SH-SY5Y (cell line): ENCODE results near the gene MIER2.

Experiments
- GATA2 ChIP-seq: IDR thresholded peaks from 2 replicates; pipeline ENCODE4 v1.6.1; 2011; ENCODE audit warnings: mild to moderate bottlenecking, low read depth, low read length
- GATA3 ChIP-seq: IDR thresholded peaks from 2 replicates; pipeline ENCODE4 v1.6.1; 2011; ENCODE audit warnings: low read depth, mild to moderate bottlenecking, low read length, moderate library complexity

Gene MIER2

DNA sequence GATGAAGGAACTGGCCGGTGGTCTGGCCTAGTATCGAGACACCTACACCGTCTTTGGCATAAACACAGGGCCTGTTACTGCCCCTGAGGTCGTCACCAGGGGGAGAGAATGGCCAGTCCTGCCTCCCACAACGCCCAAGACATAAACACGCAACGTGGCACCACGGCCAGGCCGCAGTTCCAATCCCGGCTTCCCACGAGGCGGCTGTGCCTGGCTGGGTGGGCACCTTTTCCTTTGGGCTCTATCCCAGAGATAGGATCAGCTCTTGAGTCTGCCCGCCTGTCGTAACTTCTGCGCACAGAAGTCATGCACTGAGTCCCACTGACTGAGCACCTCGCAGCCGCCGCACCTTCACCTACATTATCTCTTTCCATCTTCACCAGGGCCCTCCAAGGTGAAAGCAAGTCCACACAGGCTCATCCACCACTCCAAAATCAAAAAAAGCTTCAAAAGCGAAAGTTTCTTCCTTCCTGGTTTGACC, 1.1 kb downstream of the MIER2 start:
- TF ChIP-seq GATA3 (no peak), GATA2 (no peak)

DNA sequence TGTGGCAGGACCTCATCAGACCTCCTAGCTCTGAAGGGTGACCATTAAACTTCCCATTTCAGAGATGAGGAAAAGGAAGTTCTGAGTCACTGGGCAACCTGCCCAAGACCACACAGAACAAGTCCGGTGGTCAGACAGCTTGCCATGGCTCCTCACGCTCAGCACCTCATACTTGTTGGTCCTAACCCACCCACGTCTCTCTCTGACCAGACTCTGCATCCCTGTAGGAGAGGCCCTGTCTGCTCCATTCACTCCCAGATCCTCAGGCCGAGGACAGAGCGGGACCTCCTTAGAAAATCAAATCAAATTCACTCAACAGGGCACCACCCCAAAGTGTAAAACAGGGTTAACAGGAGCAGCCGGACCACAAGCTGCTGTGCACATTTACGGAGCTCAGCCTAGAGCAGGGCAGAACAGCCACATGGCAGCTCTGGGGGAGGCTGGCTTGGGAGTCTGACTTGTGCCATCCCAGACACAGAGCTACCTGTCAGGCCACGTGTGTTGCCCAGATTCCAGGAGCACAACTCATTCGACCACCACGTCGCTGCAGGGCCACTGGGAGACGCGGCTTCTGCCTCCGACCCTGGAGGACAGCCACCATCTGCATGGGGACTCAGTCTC, 1.7 kb downstream of the MIER2 start:
- TF ChIP-seq GATA2 (no peak), GATA3 (no peak)

DNA sequence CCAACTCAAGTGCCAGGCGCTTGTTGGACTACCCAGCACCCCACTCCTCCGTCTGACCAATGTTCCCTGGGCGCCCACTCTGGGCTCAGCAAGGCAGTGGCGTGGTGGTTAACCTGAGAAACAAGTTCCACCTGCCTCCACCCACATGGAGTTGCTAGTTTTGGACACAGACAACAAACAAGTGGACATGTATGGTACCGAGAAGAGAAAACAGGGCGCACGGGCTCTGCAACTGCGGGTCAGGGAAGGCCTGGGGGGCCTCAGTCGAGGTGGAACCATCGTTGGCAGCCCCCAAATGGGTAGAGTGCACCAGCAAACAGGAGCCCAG, 2.5 kb downstream of the MIER2 start:
- TF ChIP-seq GATA2 (no peak), GATA3 (no peak)

DNA sequence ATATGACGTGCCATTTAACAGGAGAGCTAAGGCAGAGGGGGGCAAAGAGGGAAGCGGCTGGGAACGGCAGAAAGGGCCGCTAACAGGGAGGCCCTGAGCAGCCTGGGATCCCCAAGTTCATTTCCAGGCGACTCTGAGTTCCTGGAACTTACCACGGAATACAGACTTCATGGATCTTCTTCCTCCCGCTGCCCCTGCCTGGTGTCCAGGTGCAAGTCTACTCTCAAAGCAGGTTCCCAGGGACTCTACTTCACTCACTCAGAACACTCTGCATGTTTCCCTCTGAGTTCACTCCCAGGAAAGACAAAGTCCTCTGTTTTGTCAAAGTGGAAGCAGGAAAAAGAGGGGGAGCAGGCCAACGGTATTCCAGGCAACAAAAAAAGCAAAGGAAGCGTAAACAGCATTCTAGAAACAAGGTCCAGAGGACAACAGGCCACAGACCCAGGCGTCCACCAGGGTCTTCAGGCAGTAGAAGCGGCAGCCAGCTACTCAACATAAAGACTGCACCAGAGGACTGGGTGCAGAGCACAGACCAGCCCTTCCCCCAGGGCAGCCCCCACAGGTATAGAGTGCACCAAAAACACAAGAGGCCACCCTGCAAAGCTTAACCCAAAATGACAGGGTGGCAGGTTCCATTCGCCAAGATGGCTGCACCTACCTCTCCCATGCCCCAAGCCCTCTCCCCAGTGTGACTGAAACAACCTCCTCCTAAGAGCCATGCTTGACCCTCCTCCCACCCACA, 3.0 kb downstream of the MIER2 start:
- no peak for TF ChIP-seq GATA2
- no peak for TF ChIP-seq GATA3

DNA sequence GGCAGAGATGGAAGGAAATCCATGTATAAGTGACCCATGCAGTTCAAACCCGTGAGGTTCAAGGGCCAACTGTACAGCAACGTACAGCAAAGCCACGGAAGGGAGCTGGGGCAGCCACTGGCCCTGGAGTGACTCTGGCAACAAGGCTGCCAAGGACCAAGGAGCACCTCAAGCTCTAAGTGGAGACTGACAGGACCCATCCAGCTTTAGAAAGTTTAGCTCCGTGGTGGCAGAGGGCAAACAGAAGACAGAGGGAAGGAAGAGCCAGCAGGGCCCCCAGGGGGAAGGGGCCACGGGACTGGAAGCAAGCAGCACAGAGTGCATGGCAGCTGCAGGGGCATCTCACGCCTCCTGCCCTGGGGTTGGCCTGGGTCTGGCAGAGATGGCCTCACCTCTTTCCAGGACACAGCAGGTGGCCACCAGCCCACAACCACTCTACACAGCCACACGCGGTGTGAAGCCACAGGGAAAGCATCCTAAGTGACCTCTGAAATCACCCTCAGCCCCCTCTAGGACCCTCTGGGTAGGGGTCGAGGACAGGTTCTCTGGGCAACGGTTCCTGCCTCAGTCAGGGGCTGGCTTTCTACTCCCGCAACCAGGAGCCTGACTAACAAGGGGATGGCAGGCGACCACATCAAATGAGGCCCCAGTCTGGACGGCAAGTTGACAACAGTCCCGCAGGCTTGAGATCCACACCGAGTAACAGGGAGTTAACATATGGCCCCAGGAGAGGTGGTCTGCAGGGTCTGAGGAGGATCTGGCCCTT, 3.8 kb downstream of the MIER2 start:
- no peak for TF ChIP-seq GATA3
- TF ChIP-seq GATA2, result no peak

DNA sequence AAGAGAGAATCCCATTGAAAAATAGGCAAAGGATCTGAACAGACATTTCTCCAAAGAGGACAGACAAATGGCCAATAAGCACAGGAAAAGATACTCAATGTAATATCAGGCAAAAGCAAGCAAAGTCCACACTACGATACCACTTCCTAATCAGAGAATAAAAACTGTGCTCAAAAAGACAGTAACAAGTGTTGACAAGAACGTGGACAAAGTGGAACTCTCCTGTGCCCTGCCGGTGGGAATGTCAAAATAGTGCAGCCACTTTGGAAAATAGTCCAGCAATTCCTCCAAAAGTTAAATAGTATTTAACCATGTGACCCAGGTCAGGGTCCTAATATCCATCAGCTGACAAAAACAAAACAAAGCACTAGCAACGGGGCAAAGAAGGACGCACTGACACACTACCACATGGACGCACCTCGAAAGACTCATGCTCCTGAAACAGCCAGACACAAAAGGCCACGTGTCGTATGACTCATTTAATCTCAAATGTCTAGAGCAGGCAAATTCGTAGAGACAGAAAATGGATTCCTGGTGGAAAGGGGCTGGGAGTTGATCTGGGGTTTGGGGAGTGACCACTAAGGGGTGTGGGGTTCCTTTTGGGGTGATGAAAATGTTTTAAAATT, 5.2 kb downstream of the MIER2 start:
- no peak for TF ChIP-seq GATA2
- no peak for TF ChIP-seq GATA3

DNA sequence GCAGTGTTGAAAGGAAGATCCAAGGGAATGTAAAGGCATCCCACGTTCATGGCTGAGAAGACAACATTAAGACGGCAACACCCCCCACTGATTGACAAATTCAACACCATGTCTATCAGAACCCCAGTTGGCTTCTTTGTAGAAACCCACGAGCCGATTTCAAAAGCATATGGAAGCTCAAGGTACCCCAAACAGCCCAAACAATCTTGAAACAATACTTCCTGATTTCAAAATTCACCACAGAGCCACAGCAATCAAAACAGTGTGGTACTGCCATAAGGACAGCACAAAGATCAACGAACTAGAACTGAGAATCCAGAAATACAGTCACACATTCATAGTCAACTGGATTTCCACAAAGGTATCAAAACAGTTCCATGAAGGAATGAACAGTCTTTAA, 6.2 kb downstream of the MIER2 start:
- TF ChIP-seq GATA2 (no peak), GATA3 (no peak)

DNA sequence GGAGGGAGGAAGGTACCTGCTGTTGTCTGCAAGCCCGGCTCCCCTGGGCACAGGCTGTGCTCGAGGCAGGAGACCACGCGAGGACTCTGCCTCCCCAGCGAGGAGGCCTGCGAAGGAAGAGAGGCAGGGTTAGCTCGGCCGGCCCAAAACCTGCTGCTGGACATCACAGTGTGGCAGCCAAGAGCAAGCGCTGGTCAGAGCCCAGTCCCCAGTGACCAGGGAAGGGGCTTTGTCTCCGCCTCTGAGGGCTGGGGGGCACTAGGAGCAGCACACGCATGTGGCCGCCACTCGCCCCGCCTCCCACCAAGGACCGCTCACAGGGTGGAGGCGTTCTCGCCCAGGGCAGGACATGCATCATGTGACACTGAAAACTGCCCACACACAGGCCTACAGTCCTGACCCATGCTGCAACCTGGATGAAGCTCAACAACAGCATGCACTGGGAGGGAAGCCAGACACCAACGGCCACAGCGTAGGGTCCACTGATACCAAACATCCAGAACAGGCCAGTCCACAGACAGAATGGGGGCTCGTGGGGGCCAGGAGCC, 8.5 kb downstream of the MIER2 start:
- no peak for TF ChIP-seq GATA3
- no peak for TF ChIP-seq GATA2

DNA sequence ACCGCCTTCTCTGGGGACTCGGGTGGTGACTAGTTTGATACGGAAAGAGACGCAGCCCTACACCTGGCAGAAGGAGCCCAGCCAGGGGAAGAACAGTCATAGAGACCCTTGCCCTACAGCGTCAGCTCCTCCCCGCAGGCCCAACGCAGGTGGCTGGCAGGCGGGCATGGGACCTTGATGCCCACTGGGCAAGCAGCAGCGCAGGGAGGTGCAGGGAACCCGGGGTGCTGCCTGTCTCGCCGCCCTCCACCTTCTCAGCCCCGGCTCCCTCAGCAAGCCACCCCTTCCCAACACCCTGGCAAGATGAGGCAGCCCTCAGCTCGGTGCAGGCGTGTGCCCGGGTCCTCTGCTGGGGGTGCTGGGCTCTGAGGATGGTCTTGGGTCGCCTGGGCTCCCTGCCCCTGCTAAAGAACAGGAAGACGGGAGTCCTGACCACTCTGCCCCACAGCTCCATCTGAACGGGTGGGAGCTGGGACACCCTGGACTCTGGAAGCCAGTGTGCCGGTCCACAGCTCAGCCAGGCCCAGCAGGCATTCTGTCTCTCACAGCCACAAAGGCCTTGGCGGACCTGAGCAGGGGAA, 9.0 kb downstream of the MIER2 start:
- TF ChIP-seq GATA3, result no peak
- TF ChIP-seq GATA2, result no peak

DNA sequence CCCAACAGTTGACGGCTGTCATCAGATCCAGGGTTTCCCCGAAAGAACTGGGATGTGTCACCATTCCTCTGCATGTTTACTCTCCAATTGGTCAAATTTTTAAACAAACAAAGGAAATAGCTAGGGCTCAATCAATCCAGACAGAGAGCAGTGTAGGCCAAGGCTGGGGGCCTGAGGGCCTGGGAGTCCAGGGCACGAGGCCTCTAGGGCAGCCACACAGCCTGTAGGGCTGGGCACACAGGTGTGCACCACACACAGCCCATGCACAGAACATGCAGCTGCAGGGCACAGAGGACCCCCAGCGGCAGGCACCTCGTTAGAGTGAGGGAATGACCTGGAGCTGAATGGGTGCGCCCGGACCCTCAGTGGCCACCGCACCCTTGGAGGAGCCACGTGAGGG, 9.5 kb downstream of the MIER2 start:
- no peak for TF ChIP-seq GATA3
- TF ChIP-seq GATA2, result no peak

DNA sequence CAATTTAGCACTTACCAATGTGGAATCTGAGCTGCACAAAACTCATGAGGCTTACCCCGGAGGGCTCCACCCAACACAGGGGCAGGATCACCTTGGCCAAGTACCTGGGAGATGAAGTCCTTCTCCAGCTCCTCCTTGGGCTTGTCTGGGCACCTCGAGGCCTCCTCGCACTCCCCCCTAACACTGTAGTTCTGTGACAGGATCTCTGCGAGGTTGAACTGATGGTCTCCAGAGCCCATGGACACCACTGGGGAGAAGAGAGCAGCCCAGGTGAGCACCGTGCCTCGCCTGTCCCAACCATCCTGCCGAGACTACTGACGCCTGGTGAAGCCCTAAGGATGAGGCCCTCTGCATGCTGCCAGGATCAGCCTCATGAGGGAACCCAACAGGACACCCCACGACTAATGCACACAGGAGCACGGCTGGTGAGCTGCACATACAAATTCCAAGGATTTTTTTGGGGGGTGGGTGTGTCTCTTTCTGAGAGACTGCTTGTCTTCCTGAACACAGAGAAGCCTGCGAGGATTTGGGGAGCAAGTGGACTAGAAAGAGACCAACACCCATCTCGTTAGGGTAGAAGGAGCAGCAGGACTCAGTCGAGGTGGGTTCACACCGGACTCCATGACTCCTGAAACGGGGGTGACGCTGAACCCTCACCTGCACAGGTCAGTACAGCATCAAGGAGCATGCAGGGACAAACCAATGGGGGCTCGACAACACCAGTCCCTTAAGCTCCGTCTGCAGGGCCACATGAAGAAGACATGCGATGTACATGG, 10.1 kb downstream of the MIER2 start:
- no peak for TF ChIP-seq GATA3

DNA sequence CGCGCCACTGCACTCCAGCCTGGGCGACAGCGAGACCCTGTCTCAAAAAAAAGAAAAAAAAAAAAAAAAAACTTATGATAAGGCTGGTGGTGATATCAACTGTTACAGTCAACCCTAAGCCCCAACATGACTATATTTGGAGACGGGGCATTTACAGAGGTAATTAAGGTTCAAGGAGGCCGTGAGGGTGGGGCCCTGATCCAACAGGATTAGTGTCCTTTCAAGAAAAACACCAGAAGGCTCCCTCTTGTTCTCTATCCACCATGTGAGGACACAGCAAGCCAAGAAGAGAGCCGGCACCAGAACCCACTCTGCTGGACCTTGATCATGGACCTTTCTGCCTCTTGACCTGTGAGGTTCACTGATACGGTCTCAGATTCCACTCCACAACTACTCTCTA, 14.1 kb downstream of the MIER2 start:
- TF ChIP-seq GATA2 (no peak), GATA3 (no peak)

DNA sequence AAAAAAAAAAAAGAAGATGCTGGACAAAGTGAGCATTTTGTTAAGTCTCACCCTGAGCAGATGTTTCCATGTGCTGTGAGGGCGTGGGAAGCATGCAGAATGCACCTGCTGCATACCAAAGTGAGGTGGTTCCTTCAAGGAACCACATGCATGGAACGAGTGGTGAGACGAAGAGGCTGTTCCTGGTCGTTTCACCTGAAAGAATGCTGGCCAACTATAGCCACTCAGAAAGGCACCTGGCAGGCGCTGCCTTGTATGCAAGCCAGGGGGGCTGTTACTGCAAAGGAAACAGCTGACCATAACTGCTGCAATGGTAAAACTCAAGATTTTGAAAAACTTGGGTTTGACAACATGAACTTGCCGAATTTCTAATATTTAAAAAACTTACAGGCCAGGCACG, 14.7 kb downstream of the MIER2 start:
- TF ChIP-seq GATA3 (no peak), GATA2 (no peak)
